Keratinocyte (primary cell): Measurements from ENCODE around the gene PRDX5. TPM values are rescaled to one million over a fixed set of nuclear protein-coding genes. Genes with fewer than 3 reads are reported as not detected.

Source experiments
- DNase-seq: peaks from one replicate; pipeline ENCODE4 v3.0.0-alpha.2; 2011; ENCODE audit warnings: low read depth, missing footprints, low spot score
- FAIRE-seq: peaks from 2 replicates; lab custom pipeline; 2011; peaks lifted over from hg19 to GRCh38; lab: Jason Lieb, UNC
- H2AFZ ChIP-seq: 2 replicates; pipeline ENCODE4 v1.6.0; 2012; ENCODE audit warnings: low read length, control low read depth, inconsistent platforms; ENCODE audit not compliant: control insufficient read depth
- H3K27ac ChIP-seq: 2 replicates; pipeline ENCODE4 v1.5.1; 2011; ENCODE audit warnings: low read length; ENCODE audit not compliant: control insufficient read depth, insufficient read depth
- H3K27me3 ChIP-seq: 3 replicates; pipeline ENCODE4 v1.6.0; 2011; ENCODE audit warnings: low read length; ENCODE audit not compliant: control insufficient read depth, insufficient read depth; ENCODE audit errors: extremely low read depth
- H3K36me3 ChIP-seq, 2 experiments: 2 replicates in 1 of 2; 3 replicates in 1 of 2; pipeline ENCODE4 v1.5.1; 2011; ENCODE audit warnings: low read length in 2 of 2, mild to moderate bottlenecking in 1 of 2; ENCODE audit not compliant: control insufficient read depth in 2 of 2, insufficient read depth in 2 of 2; ENCODE audit errors: extremely low read depth in 1 of 2
- H3K4me1 ChIP-seq: 3 replicates; pipeline ENCODE4 v1.5.1; 2011; ENCODE audit warnings: low read length; ENCODE audit not compliant: control insufficient read depth, insufficient read depth; ENCODE audit errors: extremely low read depth
- H3K4me2 ChIP-seq: 3 replicates; pipeline ENCODE4 v1.6.0; 2011; ENCODE audit warnings: low read depth, low read length; ENCODE audit not compliant: control insufficient read depth, insufficient read depth; ENCODE audit errors: extremely low read depth
- H3K4me3 ChIP-seq, 3 experiments: fragments of 200-600 bp in 1 of 3; sonication (generic) in 1 of 3; 2 replicates in 2 of 3; 3 replicates in 1 of 3; pipeline ENCODE4 v1.5.1; 2011 to 2016; ENCODE audit warnings: low read length in 3 of 3, mild to moderate bottlenecking in 3 of 3, control low read depth in 2 of 3, inconsistent platforms in 1 of 3, low read depth in 1 of 3, mixed read lengths in 1 of 3, mixed run types in 1 of 3, moderate library complexity in 1 of 3; ENCODE audit not compliant: control insufficient read depth in 2 of 3, insufficient read depth in 2 of 3; ENCODE audit errors: extremely low read depth in 1 of 3
- H3K79me2 ChIP-seq: 2 replicates; pipeline ENCODE4 v1.6.0; 2012; ENCODE audit warnings: low read length; ENCODE audit not compliant: control insufficient read depth, insufficient read depth
- H3K9ac ChIP-seq: 3 replicates; pipeline ENCODE4 v1.6.0; 2011; ENCODE audit warnings: low read length; ENCODE audit not compliant: control insufficient read depth, insufficient read depth; ENCODE audit errors: extremely low read depth
- H3K9me1 ChIP-seq: 3 replicates; pipeline ENCODE4 v1.6.0; 2011; ENCODE audit warnings: low read length; ENCODE audit not compliant: control insufficient read depth, insufficient read depth; ENCODE audit errors: extremely low read depth
- H3K9me3 ChIP-seq: 2 replicates; pipeline ENCODE4 v1.5.1; 2012; ENCODE audit warnings: low read depth, low read length; ENCODE audit not compliant: control insufficient read depth
- H4K20me1 ChIP-seq: 3 replicates; pipeline ENCODE4 v1.6.0; 2011; ENCODE audit warnings: low read length; ENCODE audit not compliant: control insufficient read depth, insufficient read depth; ENCODE audit errors: extremely low read depth
- EZH2 ChIP-seq: IDR thresholded peaks from one replicate; pipeline ENCODE4 v1.6.1; 2012; ENCODE audit warnings: inconsistent platforms, mild to moderate bottlenecking, low read length, moderate library complexity
- dilution Hi-C: fragments of 300-500 bp; cut with MboI; formaldehyde crosslinking; loops from one replicate; pipeline ENCODE4 v1.7.0; 2020; ENCODE audit warnings: low sequenced_read_pairs; ENCODE audit not compliant: extremely low pct_ligation_motif_present
- polyA plus RNA-seq, 5 experiments: library from polyadenylated mRNA; depleted of rRNA in 3 of 5; stranded (reverse) in 3 of 5; stranded (forward) in 1 of 5; unstranded in 1 of 5; fragments of >200 nt; gene quantifications; 1 replicate in 1 of 5; 2 replicates in 3 of 5; 3 replicates in 1 of 5; pipeline versions ENCODE4 v1.2.1 to v1.2.3, GENCODE V29; 2011 to 2012; ENCODE audit warnings: missing spikeins in 2 of 5, low read depth in 1 of 5, low replicate concordance in 1 of 5
- TF ChIP-seq, protein P1 (sequence below), 3 experiments: IDR thresholded peaks in 1 of 3; conservative IDR thresholded peaks in 1 of 3; optimal IDR thresholded peaks in 1 of 3; 2 replicates in 2 of 3; 3 replicates in 1 of 3; pipeline versions ENCODE3 to v1.5.1; 2011; ENCODE audit warnings: low read length in 3 of 3, mild to moderate bottlenecking in 3 of 3, moderate library complexity in 2 of 3, control low read depth in 1 of 3, inconsistent platforms in 1 of 3; ENCODE audit not compliant: insufficient read depth in 2 of 3; ENCODE audit errors: extremely low read depth in 1 of 3

PRDX5 gene
- polyA plus RNA-seq, 1 donor (not counting 4 experiments of a cell fraction or from before 2014, with no cell fraction given), result 590 TPM

DNA sequence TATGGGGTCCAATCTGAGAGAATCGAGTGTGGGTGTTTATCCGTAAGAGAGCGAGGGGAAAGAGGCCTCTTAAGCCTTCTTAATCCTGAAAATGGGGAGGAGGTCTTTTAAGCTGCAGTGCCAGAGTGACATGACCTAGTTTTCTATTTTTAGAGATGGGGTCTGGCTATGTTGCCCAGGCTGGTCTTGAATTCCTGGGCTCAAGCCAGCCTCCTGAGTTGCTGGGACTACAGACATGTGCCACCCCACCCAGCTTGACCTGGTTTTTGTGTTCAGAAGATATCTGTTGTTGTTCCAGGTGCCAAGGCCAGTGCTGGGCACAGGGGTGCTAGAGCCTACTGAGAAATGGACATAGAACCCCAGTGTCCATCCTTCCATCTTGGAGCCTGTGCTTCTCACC lies 34.8 kb upstream of the PRDX5 start:
- Histone ChIP-seq H3K9ac (peak overlapping the region; percentile 35), H3K27me3 (no peaks in the 10 kb centered on the region), H3K4me3 (peak overlapping the region in 2 of 3 experiments; percentile 86 to 91), H3K27ac (no peak overlapping the region), H3K36me3 (peaks cover 12 to 19% of the 10 kb centered on the region in 2 experiments), H3K4me2 (peak overlapping the region; percentile 98), H4K20me1 (no peaks in the 10 kb centered on the region), H3K9me1 (no peaks in the 10 kb centered on the region), H2AFZ (no peak overlapping the region), H3K9me3 (no peaks in the 10 kb centered on the region), H3K79me2 (peaks cover 13% of the 10 kb centered on the region), H3K4me1 (peaks cover 11% of the 10 kb centered on the region)
- TF ChIP-seq EZH2, result no peak
- TF ChIP-seq, protein P1, sequence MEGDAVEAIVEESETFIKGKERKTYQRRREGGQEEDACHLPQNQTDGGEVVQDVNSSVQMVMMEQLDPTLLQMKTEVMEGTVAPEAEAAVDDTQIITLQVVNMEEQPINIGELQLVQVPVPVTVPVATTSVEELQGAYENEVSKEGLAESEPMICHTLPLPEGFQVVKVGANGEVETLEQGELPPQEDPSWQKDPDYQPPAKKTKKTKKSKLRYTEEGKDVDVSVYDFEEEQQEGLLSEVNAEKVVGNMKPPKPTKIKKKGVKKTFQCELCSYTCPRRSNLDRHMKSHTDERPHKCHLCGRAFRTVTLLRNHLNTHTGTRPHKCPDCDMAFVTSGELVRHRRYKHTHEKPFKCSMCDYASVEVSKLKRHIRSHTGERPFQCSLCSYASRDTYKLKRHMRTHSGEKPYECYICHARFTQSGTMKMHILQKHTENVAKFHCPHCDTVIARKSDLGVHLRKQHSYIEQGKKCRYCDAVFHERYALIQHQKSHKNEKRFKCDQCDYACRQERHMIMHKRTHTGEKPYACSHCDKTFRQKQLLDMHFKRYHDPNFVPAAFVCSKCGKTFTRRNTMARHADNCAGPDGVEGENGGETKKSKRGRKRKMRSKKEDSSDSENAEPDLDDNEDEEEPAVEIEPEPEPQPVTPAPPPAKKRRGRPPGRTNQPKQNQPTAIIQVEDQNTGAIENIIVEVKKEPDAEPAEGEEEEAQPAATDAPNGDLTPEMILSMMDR (optimal IDR thresholded peaks at IDR 0.05 in 1 of 3, IDR thresholded peaks at IDR 0.05 in 1 of 3, conservative IDR thresholded peaks at IDR 0.05 in 1 of 3; ENCODE audit: extremely low read depth in 1 of 3, insufficient read depth in 2 of 3, low read length in 3 of 3), result no peak
- dilution Hi-C loops, result no loop called here
- FAIRE-seq, result no peak
- no peak for DNase-seq

DNA sequence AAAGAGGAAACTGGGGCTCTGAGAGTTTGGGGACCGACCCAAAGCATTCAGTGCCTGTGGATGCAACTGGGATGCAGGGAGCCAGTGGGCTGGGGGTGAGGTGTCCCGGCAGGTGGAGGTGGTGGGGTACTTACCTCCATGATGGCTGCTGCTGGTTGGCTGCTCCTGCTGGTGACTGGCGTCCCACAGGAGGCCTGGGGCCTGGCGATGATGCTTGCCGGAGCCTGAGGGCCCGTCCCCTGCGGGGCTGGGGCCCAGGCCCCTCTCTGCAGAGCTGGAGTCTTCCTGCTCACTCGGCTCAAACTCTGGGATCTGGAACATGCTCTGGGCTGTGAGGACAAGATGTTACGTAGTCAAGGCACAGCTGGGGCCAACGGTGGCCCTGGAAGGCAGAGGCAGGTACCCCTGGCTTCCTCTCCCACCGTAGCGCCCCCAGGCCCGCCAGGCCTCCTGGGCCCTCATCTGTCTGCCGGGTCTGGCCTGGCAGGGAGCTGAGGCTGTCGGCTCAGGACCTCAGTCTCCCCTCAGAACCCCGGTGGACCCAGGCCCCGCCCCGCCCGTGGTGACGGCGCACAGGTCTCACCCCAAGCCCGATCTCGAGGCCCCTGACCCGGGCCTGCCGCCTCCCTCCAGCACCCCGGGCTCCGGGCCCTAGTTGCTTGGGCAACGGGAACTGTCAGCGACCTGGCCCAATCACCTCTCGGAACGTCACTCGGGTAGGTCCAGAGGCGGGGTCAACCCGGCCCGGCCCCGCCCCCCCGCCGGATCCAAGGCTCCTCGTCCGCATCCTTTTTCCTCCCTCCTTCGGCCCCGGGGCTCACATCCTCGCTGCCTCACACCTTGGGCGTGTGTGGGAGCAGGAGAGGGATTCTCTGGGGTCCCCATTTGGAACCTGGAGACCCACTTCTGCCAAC lies 33.6 kb upstream of the PRDX5 start, which contains the start of gene BAD:
Gene BAD, minus strand, starts transcription at position 618 of the 914 bp plus-strand sequence. Its CDS starts 297 bp downstream, at position 321.
- dilution Hi-C loops, result no loop called here
- Histone ChIP-seq H3K79me2 (peaks cover 11% of the 10 kb centered on the region), H3K36me3 (peaks cover 8 to 10% of the 10 kb centered on the region in 2 experiments)

More for the DNA sequence above, 33.6 kb upstream of the PRDX5 start, which contains the start of gene BAD:
- Histone ChIP-seq H3K9me3 (no peaks in the 10 kb centered on the region), H3K27ac (peak within 1 kb of the TSS; percentile 92), H3K4me3 (peak within 1 kb of the TSS; percentile 72 to 92 (median 91)), H3K4me1 (peaks cover 11% of the 10 kb centered on the region), H2AFZ (peak within 1 kb of the TSS; percentile 73), H3K9me1 (no peaks in the 10 kb centered on the region), H3K4me2 (peak within 1 kb of the TSS; percentile 98), H4K20me1 (no peaks in the 10 kb centered on the region), H3K9ac (peak within 1 kb of the TSS; percentile 92), H3K27me3 (no peaks in the 10 kb centered on the region)
- no peak for DNase-seq
- no peak for TF ChIP-seq EZH2
- TF ChIP-seq, protein P1 (optimal IDR thresholded peaks at IDR 0.05 in 1 of 3, IDR thresholded peaks at IDR 0.05 in 1 of 3, conservative IDR thresholded peaks at IDR 0.05 in 1 of 3; ENCODE audit: extremely low read depth in 1 of 3, insufficient read depth in 2 of 3, low read length in 3 of 3), result no peak
- peak; percentile 55 for FAIRE-seq
